ENCODE results near the gene IL10.
"Not testable (repeated sequence)": the region's sequence is repeated elsewhere in the genome, so short reads cannot be mapped to it uniquely, and the experiment has no call there.

Gene IL10

DNA sequence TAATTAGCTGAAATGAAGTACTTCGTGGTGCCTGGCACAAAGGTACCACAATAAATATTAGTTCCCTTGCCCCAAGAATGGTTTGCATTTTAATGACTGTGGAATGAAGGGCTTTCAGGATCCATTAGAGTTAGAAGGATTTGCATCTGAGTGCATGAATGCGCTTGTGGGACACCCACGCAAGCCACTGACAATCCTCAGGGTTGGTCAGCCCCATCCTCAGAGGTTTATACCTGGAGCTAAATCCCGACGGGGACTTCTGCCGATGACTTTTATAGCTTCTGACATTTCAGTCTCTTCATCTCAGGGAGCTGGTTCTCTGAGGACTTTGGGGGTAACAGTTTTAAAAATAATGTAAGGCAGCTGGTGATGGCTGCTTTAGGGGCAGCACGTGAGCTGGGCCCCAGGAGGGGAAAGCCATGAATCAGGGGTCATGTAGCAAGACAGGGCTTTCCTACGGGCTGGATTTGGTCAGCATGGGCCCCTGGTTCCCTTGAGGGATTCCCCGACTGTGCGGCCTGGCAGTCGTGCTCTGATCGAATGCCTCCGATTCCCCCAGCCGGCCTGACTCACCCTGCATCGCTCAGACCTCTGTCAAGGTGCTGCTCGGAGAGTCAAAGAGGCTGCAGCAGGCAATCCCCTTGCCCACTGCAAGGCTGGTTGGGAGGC is 20.8 kb upstream of the IL10 start:
- no peak for DNase-seq

- DNase-seq = no peak
Measured at GRCh38 chr1:206790502-206791250, 18.4 kb upstream of the IL10 start.

GRCh38 chr1:206788487-206789050 is 16.3 kb upstream of the IL10 start:
- no peak for DNase-seq

DNA sequence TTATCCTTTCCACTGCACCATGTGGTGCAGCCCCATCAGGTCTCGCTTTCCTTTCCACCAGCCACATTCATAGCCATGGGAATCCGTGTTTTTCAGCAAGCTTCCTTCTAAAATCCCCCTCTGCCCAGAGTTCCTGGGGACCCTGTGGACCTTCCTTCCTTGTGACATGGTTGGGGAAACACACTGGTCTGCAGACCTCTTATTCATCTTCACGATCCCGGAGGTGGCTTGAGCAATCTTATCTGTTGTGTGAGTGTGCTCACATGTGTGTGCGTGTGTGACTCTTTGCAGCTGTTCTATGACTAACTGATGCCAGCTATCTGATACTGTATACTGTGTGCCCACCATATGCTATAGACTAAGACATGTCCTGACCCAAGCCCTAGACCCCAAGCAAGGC is 15.6 kb upstream of the IL10 start:
- DNase-seq = no peak

- DNase-seq = no peak
Measured at GRCh38 chr1:206786212-206786886, 14.1 kb upstream of the IL10 start.

GRCh38 chr1:206785182-206785765 is 13.0 kb upstream of the IL10 start:
- DNase-seq = no peak

- no peak for DNase-seq
Measured at GRCh38 chr1:206784471-206784903, 12.2 kb upstream of the IL10 start.

- no peak for DNase-seq
Measured at GRCh38 chr1:206783506-206783905, 11.2 kb upstream of the IL10 start.

- no peak for DNase-seq
Measured at GRCh38 chr1:206782448-206782847, 10.2 kb upstream of the IL10 start.

- DNase-seq = no peak
Measured at GRCh38 chr1:206779638-206780037, 7.3 kb upstream of the IL10 start.

DNA sequence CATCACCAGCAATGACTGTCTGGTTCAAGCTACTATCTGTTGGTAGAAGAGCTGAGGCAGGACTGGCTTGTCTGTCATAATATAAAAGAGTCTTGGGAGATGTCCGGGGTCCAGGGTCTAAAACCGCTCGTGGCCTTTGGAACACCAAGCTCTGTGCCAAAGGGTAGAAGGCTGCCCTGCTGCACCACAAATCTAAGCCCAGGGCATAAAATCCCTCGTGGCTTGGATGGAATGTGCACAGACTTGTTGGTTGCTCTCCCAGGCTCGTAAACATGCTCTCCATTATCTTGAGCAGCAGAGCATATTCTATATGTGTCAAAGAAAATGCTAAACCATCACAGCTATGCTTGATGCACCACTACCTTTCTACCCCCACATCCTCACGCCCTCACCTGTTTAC is 6.6 kb upstream of the IL10 start:
- not testable (repeated sequence) for DNase-seq

GRCh38 chr1:206778031-206778430 is 5.7 kb upstream of the IL10 start:
- DNase-seq = no peak

GRCh38 chr1:206776229-206776628 is 3.9 kb upstream of the IL10 start:
- no peak for DNase-seq

DNA sequence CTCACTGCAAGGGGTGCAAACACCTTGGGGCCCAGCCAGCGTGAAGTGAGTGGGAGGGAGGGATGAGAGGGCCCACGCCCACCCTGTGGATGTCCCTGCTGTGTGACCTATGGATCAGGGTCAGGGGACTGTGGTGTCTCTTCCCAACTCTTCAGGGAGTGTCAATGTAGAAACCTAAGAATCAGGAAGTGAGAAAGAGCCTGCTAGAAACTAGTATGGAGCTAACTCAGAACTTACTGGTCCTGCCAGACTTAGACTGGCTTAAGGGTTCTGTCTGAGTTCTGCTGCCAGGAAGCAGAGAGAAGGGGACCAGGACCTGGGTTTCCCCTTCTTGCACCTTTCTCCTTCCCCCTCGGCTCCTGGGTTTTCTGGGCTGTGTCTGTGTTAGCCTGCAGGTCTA is 1.8 kb upstream of the IL10 start:
- DNase-seq = no peak

DNA sequence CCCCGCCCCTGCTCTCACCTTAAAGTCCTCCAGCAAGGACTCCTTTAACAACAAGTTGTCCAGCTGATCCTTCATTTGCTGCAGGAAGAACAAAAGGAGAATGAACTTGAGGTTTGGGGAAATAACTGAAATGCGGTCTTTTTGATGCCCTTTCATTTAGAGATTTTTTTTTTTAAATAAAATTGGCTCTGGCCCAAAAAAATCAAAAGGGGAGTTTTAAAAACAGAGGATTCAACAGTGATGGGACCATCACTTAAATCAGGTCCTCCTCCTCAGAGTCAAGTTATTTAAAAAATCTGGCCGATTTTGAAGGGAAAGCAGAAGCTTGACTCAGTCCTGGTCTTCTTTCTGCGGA is 979 bp downstream of the IL10 start:
- no peak for DNase-seq

- DNase-seq = no peak
Measured at GRCh38 chr1:206770531-206771337, 1.6 kb downstream of the IL10 start, which contains the start of gene IL19. Gene IL19, plus strand, starts transcription at chr1:206770773. Its CDS starts 65,890 bp downstream, at chr1:206836663.

DNA sequence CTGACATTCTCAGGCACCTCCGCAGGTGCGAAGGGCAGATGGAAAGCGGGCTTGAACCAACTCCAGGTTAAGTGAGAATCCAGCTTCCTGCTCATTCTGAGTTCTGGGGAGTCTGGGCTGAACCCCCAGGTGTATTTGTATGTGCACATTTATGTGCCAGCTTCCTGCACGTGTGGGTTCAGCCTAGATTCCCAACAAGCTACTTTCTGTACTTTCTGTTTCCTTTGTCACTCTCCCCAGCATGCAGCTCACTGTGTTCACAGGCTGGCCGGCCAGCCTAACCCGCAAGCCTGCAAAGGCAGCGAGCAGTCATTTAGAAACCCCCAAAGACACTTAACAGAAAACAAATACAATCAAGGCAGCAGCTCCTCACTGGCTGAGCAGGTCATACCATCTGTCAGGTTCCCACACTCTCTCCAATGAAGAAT is 3.0 kb downstream of the IL10 start:
- DNase-seq = no peak

DNA sequence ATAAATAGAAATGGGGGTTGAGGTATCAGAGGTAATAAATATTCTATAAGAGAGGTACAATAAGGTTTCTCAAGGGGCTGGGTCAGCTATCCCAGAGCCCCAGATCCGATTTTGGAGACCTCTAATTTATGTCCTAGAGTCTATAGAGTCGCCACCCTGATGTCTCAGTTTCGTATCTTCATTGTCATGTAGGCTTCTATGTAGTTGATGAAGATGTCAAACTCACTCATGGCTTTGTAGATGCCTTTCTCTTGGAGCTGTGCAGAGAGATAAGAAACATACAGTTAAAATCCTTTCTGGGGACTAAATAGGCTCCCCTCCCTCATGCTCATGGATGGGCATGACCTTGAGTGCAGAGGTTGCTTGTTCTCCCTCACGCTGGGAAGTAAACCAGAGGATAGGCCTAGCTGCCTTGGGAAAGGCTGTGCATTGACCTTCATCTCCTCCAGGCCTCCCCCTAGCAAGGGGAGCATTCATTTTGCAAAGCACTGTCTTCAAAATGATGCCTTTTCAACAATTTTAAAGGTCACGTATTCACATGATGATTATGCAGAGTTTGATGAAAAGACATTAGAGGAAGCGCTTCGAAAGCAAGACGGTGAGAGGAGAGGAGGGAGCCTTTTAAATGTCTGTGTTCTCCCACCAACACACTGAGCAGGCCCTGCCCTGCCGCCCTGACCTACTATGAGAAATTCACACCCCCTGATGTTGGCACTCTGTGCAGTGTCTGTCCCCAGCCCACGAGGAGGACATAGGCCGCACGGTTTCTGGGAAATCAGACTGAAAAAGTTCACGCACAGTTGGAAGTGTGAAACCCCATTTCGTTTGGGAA is 3.6 kb downstream of the IL10 start:
- no peak for DNase-seq

DNA sequence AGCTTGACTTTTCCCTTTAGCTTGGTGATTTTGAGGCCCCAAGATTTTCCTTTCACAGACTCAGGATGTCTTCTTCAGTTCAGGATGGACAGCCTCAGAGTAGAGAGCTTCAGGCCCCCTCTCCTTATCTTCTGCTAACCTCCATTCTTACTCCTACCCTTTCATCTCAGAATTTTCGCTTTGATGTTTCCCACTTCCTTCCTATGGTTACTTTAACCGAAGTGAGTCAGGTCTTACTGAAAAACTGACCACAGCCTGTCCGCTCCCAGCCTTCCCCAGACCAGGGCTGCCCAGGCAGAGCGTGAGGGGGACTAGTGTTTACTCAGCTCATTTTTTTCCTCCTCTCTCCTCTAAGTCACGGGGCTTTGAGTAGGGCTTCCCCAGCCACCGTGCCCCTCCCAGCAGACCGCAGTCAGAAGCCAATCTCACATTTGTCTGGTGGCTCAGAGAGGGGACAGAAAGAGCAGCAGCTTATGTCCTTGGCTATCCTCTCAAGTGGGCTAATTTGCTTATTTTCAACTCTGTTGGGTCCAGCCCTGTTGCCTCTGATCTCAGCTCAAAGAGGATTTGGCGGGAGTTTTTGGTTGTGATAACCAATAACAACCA is 5.9 kb downstream of the IL10 start:
- no peak for DNase-seq

DNA sequence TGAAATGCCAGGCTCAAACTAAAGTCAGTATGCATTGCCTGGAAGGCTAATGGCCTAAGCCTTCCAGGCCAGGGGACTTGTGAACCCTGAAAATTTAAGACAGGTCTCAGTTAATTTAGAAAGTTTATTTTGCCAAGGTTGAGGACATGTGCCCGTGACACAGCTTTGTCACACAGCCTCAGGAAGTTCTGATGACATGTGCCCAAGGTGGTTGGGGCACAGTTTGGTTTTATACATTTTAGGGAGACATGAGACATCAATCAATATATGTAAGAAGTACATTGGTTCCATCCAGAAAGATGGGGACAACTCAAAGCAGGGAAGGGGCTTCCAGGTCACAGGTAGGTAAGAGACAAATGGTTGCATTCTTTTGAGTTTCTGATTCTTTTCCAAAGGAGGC is 6.5 kb downstream of the IL10 start:
- DNase-seq = not testable (repeated sequence)

Measured in DMS 273 treated with DMSO at 0.1 percent for 48 hours (cell line).